HG02840 (cell line): Measurements from ENCODE around the gene PPP1R27.

Experiments
- ATAC-seq: cut with Tn5 transposase; IDR thresholded peaks from one replicate; pipeline ENCODE4 v1.9.1; 2021; ENCODE audit warnings: mild to moderate bottlenecking, moderate library complexity, moderate number of reproducible peaks; ENCODE audit not compliant: unreplicated experiment, low FRiP score

The PPP1R27 gene

GRCh38 chr17:81808778-81809555 lies 25.9 kb downstream of the PPP1R27 start:
- ATAC-seq = no peak

- no peak for ATAC-seq
Measured at GRCh38 chr17:81807839-81808238, 27.0 kb downstream of the PPP1R27 start.

DNA sequence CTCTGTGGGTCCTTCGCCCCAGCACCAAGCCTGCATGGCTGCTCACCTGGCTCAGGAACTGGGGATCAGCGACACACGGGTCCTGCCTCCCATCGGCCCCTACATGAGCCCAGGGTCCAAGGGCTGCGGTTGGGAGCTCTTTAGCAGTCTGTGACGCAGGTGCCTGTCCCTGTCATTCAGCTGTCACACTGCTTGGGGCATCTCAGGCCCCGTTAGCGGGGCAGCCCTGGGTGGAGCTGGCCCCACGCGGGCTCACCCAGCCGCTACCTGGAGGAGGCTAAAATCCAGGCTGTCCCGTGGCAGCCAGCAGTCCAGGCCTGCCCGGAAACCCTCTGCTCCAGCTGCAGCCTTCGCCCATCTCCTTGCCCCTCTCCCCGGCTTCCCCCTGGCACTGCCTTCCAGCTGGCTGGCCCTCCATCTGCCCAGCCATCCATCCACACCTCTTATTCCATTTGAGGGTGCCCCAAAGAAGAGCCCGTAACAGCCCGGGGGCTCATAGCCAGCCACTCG lies 27.6 kb downstream of the PPP1R27 start:
- no peak for ATAC-seq

GRCh38 chr17:81806461-81807209 lies 28.2 kb downstream of the PPP1R27 start:
- no peak for ATAC-seq

- ATAC-seq = no peak
Measured at GRCh38 chr17:81805707-81806460, 29.0 kb downstream of the PPP1R27 start.

GRCh38 chr17:81804559-81805399 lies 30.1 kb downstream of the PPP1R27 start:
- no peak for ATAC-seq

DNA sequence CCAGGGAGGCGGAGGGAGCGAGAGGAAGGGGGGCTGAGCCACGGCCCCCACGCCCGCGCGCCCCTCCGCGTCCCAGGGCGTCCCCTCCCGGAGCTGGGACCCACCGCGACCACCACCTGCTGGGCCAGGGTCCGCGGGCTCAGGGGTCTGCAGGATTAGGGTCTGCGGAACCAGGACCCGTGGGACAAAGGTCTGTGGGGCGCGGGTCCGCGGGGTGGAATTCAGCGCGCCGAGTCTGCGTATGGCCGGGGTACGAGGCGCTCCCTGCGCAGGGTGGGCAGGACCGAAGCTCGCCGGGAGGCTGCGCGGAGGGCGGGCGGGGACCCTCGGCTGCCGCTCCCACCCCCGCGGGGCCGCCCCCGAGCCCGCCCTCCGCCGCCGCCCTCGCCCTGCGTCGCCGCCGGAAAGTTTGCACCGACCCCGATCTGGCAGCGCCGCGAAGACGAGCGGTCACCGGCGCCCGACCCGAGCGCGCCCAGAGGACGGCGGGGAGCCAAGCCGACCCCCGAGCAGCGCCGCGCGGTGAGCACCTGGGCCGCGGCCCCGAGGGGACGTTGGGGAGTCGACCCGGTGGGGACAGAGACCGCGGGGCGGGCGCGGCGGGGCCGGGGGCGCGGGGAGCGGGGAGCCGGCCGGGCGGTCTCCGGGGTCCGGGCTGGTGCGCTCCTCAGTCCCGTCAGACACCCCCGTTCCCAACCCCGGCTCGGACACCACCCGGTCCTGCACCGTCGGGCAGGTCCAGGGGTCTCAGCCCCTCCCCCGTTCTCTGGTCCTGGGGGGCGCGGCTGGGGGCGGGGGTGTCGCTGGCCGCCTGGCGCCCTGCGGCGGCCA lies 30.9 kb downstream of the PPP1R27 start, which contains the start of gene GCGR:
Gene GCGR, plus strand, starts transcription at position 423 of the 831 bp plus-strand sequence. CDS start 4,869 bp downstream, outside the sequence.
- no peak for ATAC-seq

GRCh38 chr17:81802856-81803643 lies 31.8 kb downstream of the PPP1R27 start:
- no peak for ATAC-seq

- ATAC-seq = no peak
Measured at GRCh38 chr17:81802048-81802758, 32.6 kb downstream of the PPP1R27 start.

- no peak for ATAC-seq
Measured at GRCh38 chr17:81801327-81801726, 33.5 kb downstream of the PPP1R27 start.

GRCh38 chr17:81794509-81794908 lies 40.3 kb downstream of the PPP1R27 start:
- no peak for ATAC-seq

GRCh38 chr17:81794074-81794476 lies 40.8 kb downstream of the PPP1R27 start:
- ATAC-seq = no peak

GRCh38 chr17:81792675-81793615 lies 41.9 kb downstream of the PPP1R27 start:
- ATAC-seq = no peak
